Measurements from ENCODE around the gene REX1BD.
"Not testable (repeated sequence)": the region's sequence is repeated elsewhere in the genome, so short reads cannot be mapped to it uniquely, and the experiment has no call there.

Gene REX1BD

DNA sequence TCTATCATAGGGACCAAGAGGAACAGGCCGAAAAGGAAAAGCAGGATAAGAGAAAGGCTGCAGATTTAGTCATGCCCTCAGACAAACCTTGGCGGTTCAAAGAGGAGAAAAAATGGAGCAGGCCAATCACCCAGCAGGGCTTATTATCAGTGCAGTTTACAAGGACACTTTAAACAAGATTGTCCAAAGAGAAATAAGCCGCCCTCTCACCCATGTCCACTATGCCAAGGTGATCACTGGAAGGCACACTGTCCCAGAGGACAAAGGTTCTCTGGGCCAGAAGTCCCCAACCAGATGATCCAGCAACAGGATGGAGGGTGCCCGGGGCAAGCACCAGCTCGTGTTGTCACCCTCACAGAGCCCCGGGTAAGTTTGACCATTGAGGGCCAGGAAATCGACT lies 8.3 kb upstream of the REX1BD start:
- no peak for DNase-seq

GRCh38 chr19:18586306-18586705 lies 2.3 kb upstream of the REX1BD start:
- no peak for DNase-seq

GRCh38 chr19:18587561-18587960 lies 1.0 kb upstream of the REX1BD start:
- DNase-seq: no peak

- DNase-seq: no peak
Measured at GRCh38 chr19:18587962-18588610, 512 bp upstream of the REX1BD start.

DNA sequence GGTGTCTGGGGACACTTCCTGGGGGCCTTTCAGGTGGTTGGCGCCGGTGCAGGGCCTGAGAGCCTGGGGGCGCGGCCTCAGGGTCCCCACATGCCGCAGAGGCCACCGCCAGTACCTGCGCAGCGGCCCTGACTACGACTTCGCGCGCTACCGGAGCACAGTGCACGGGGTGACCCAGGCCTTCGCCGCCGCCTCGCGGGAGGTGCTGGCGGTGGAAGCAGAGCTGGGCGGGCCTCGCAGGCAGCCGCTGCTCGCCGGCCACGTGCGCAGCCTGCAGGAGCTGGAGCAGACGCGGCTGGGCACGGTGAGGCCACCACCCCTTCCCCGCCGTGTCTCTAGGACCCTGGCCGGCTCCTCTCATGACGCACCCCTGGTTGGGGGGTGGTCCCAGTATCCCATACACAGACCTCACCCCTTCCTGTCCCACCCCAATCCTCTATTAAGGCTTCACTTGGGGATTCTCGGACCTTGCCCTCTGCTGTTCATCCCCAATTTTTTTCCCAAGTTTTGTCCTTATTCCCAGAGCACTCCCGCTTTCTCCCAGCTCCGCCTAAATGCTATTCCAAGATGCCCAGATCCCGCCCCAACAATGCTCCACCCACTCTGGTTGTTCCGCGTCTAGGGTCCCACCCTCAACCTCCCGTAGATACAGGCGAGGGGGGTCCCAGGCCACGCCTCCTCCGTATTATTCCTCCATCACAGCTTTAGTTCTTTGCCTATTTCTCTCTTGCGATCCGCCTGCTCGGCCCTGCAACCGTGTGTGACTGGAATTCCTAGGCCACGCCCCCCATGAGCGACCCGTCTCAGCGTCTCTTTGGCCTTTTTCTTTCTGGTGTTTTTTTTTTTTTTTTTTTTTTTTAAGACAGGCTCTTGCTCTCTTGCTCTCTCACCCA lies 1.0 kb downstream of the REX1BD start:
- peak; percentile 85 for DNase-seq

GRCh38 chr19:18590273-18591272 lies 2.0 kb downstream of the REX1BD start:
- peak; percentile 93 for DNase-seq

GRCh38 chr19:18591735-18592385 lies 3.3 kb downstream of the REX1BD start:
- DNase-seq: no peak

- DNase-seq: not testable (repeated sequence)
Measured at GRCh38 chr19:18592732-18593131, 4.1 kb downstream of the REX1BD start.

- no peak for DNase-seq
Measured at GRCh38 chr19:18593367-18594095, 4.9 kb downstream of the REX1BD start.

- DNase-seq: peak; percentile 86
Measured at GRCh38 chr19:18594096-18594823, 5.7 kb downstream of the REX1BD start.

GRCh38 chr19:18594824-18595373 lies 6.3 kb downstream of the REX1BD start:
- DNase-seq: no peak

GRCh38 chr19:18595475-18595874 lies 6.9 kb downstream of the REX1BD start:
- DNase-seq: no peak

- DNase-seq: peak; percentile 37
Measured at GRCh38 chr19:18596752-18597157, 8.2 kb downstream of the REX1BD start.

GRCh38 chr19:18597809-18598660 lies 9.4 kb downstream of the REX1BD start:
- DNase-seq: peak; percentile 33

- DNase-seq: no peak
Measured at GRCh38 chr19:18599485-18599884, 10.9 kb downstream of the REX1BD start.

- DNase-seq: not testable (repeated sequence)
Measured at GRCh38 chr19:18600692-18601397, 12.2 kb downstream of the REX1BD start.

DNA sequence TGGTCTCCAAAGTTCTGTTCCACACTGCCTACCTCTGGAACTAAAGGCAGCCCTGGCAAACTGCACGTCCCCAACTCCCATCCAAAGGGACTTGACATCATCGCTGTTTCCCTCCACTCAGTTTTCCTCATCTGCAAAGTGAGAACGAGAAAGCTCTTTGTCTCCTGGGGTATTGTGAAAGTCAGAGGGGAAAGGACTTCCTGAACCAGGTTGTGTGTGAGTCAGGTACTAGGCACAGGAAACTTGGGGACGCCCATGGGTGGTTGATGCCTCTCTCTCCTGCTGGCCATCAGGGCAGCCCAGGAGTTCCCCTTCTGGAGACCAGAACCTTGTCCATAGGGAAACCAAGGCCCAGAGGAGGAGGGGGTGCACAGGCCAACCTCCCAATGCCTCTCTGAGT lies 13.3 kb downstream of the REX1BD start:
- DNase-seq: no peak

GRCh38 chr19:18603255-18603957 lies 14.8 kb downstream of the REX1BD start:
- DNase-seq: peak; percentile 65
